GM12878 (cell line): ENCODE measurements around the gene SELENOK.

ENCODE experiments used
- JUNB ChIP-seq: IDR thresholded peaks from 2 replicates; pipeline ENCODE4 v1.6.1; 2016; ENCODE audit warnings: antibody characterized with exemption, mild to moderate bottlenecking
- ZNF207 ChIP-seq: fragments of 450-650 bp; IDR thresholded peaks from 2 replicates; pipeline ENCODE4 v1.6.1; 2014; ENCODE audit warnings: antibody characterized with exemption, mild to moderate bottlenecking, borderline replicate concordance
- ZZZ3 ChIP-seq: IDR thresholded peaks from 2 replicates; pipeline ENCODE4 v1.6.1; 2011; ENCODE audit warnings: low read depth; ENCODE audit not compliant: control insufficient read depth, insufficient read length
- TF ChIP-seq, protein P1 (sequence below), 3 experiments: IDR thresholded peaks in 2 of 3; conservative IDR thresholded peaks in 1 of 3; 2 replicates each; pipeline ENCODE4 v1.5.1; 2011; ENCODE audit warnings: low read depth in 3 of 3, low read length in 3 of 3, mild to moderate bottlenecking in 3 of 3, control low read depth in 2 of 3, moderate library complexity in 2 of 3, inconsistent platforms in 1 of 3, mixed read lengths in 1 of 3; ENCODE audit not compliant: control insufficient read depth in 2 of 3, insufficient read depth in 1 of 3; ENCODE audit errors: extremely low read depth in 1 of 3
- TF ChIP-seq, protein P2 (sequence below): IDR thresholded peaks from 2 replicates; pipeline ENCODE4 v1.6.1; 2012; ENCODE audit warnings: low read depth, low read length, improper control_type of control experiment

DNA sequence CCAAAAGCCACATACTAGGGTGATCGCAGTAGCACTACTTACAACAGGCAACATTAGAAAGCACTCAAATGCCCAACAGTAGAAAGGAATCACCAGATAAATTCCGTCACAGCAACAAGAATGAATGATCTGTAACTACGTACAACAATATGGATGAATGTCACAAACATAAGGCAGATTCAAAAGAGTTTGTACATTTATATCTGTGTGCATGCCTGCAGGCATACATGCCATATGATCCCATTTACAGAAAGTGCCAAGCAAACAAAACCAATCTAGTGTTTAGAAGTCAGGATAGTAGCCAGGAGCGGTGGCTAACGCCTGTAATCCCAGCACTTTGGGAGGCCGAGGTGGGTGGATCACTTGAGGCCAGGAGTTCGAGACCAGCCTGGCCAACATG lies 41.7 kb downstream of the SELENOK start:
- TF ChIP-seq ZZZ3 (no peak), ZNF207 (no peak), JUNB (no peak)
- TF ChIP-seq, protein P1, sequence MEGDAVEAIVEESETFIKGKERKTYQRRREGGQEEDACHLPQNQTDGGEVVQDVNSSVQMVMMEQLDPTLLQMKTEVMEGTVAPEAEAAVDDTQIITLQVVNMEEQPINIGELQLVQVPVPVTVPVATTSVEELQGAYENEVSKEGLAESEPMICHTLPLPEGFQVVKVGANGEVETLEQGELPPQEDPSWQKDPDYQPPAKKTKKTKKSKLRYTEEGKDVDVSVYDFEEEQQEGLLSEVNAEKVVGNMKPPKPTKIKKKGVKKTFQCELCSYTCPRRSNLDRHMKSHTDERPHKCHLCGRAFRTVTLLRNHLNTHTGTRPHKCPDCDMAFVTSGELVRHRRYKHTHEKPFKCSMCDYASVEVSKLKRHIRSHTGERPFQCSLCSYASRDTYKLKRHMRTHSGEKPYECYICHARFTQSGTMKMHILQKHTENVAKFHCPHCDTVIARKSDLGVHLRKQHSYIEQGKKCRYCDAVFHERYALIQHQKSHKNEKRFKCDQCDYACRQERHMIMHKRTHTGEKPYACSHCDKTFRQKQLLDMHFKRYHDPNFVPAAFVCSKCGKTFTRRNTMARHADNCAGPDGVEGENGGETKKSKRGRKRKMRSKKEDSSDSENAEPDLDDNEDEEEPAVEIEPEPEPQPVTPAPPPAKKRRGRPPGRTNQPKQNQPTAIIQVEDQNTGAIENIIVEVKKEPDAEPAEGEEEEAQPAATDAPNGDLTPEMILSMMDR (IDR thresholded peaks at IDR 0.05 in 2 of 3, conservative IDR thresholded peaks at IDR 0.05 in 1 of 3; ENCODE audit: control insufficient read depth in 2 of 3, extremely low read depth in 1 of 3, insufficient read depth in 1 of 3, low read depth in 3 of 3, low read length in 3 of 3), result no peak
- TF ChIP-seq, protein P2, sequence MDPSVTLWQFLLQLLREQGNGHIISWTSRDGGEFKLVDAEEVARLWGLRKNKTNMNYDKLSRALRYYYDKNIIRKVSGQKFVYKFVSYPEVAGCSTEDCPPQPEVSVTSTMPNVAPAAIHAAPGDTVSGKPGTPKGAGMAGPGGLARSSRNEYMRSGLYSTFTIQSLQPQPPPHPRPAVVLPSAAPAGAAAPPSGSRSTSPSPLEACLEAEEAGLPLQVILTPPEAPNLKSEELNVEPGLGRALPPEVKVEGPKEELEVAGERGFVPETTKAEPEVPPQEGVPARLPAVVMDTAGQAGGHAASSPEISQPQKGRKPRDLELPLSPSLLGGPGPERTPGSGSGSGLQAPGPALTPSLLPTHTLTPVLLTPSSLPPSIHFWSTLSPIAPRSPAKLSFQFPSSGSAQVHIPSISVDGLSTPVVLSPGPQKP, result no peak
